Naive thymus-derived CD8-positive, alpha-beta T cell (primary cell): Measurements from ENCODE around the gene ZNF468. TPM values are rescaled to one million over a fixed set of nuclear protein-coding genes. Genes with fewer than 3 reads are reported as not detected.
A peak's percentile ranks its signal among the peaks of the same experiment; 100 is the strongest.
"Not testable (repeated sequence)": the region's sequence is repeated elsewhere in the genome, so short reads cannot be mapped to it uniquely, and the experiment has no call there.

ENCODE experiments used
- ATAC-seq, 2 donors: fragments of 150-1000 bp; cut with Tn5 transposase in 1 of 2; sonication (Bioruptor Pico), chemical (Tn5 transposase) in 1 of 2; 1 replicate in 1 of 2; 2 replicates in 1 of 2; pipeline ENCODE4 v1.10.0; 2021; ENCODE audit warnings: mild to moderate bottlenecking in 2 of 2, moderate library complexity in 2 of 2
- POLR2A ChIA-PET: fragments of 350-600 bp; sonication (Branson Sonifier 250); formaldehyde crosslinking; loops from one replicate; lab custom pipeline; 2021; ENCODE audit warnings: antibody characterized with exemption; lab: Charles Lee
- DNase-seq, 10 donors: peaks; one replicate each; pipeline versions ENCODE4 v3.0.0 to v3.0.0-alpha.2; 2020 to 2022
- H3K27ac Mint-ChIP-seq, 10 donors: one replicate each; pipeline ENCODE4 v1.8.0; 2020 to 2022; ENCODE audit warnings: mild to moderate bottlenecking in 10 of 10, mixed read lengths in 10 of 10, moderate library complexity in 4 of 10, inconsistent platforms in 1 of 10
- H3K27me3 Mint-ChIP-seq, 5 donors: one replicate each; pipeline ENCODE4 v1.8.0; 2021 to 2022; ENCODE audit warnings: mixed read lengths in 5 of 5
- H3K36me3 Mint-ChIP-seq, 3 donors: one replicate each; pipeline ENCODE4 v1.8.0; 2020 to 2022; ENCODE audit warnings: mixed read lengths in 3 of 3, mild to moderate bottlenecking in 2 of 3, inconsistent platforms in 1 of 3
- H3K4me1 Mint-ChIP-seq, 4 donors: one replicate each; pipeline ENCODE4 v1.8.0; 2021 to 2022; ENCODE audit warnings: mixed read lengths in 4 of 4
- H3K4me3 Mint-ChIP-seq, 10 donors: one replicate each; pipeline ENCODE4 v1.8.0; 2020 to 2022; ENCODE audit warnings: mild to moderate bottlenecking in 10 of 10, mixed read lengths in 10 of 10, moderate library complexity in 6 of 10, inconsistent platforms in 1 of 10
- H3K9me3 Mint-ChIP-seq, 9 donors: one replicate each; pipeline ENCODE4 v1.8.0; 2020 to 2022; ENCODE audit warnings: mixed read lengths in 9 of 9, mild to moderate bottlenecking in 3 of 9, inconsistent platforms in 1 of 9, moderate library complexity in 1 of 9
- polyA plus RNA-seq, 3 donors: library from polyadenylated mRNA; unstranded; fragments of 300-500 nt; fragmentation: Illumina TruSeq; gene quantifications; one replicate each; pipeline ENCODE4 v1.2.3, GENCODE V29; 2021
- total RNA-seq, 8 experiments: library from RNA in 2 of 8; stranded (reverse) in 2 of 8; gene quantifications; one replicate each; pipeline ENCODE4 v1.2.3 and lab custom pipeline; 2021 to 2026

Gene ZNF468
- total and polyA plus RNA-seq, 5 experiments from 2014 or later: 15.2 to 31.2 (median 21.3) TPM

- POLR2A ChIA-PET: no interaction called here
- H3K27me3 Mint-ChIP-seq: no peaks in the 10 kb centered on the region
- peaks cover 0 to 2% (median 0%) of the 10 kb centered on the region in 4 donors for H3K4me1 Mint-ChIP-seq
- no peak overlapping the region for H3K4me3 Mint-ChIP-seq
- ATAC-seq: no peak
- DNase-seq: no peak
- H3K9me3 Mint-ChIP-seq: peaks cover 21 to 91% (median 46%) of the 10 kb centered on the region in 9 donors
- H3K27ac Mint-ChIP-seq: no peak overlapping the region
- H3K36me3 Mint-ChIP-seq: peaks cover 58 to 77% (median 62%) of the 10 kb centered on the region in 3 donors
Measured at GRCh38 chr19:52880895-52881389, 23.5 kb upstream of the ZNF468 start.

GRCh38 chr19:52872996-52873395, 15.6 kb upstream of the ZNF468 start:
- H3K27ac Mint-ChIP-seq, DNase-seq, ATAC-seq, H3K27me3 Mint-ChIP-seq, POLR2A ChIA-PET, H3K4me1 Mint-ChIP-seq, H3K4me3 Mint-ChIP-seq: not testable (repeated sequence)
- Mint-ChIP-seq H3K9me3 (peaks cover 18 to 78% (median 48%) of the 10 kb centered on the region in 9 donors), H3K36me3 (peaks cover 6 to 65% (median 53%) of the 10 kb centered on the region in 3 donors)

- no peaks in the 10 kb centered on the region for H3K4me1 Mint-ChIP-seq
- peaks cover 7 to 62% (median 53%) of the 10 kb centered on the region in 3 donors for H3K36me3 Mint-ChIP-seq
- H3K9me3 Mint-ChIP-seq: peaks cover 18 to 68% (median 48%) of the 10 kb centered on the region in 9 donors
- no peaks in the 10 kb centered on the region for H3K27me3 Mint-ChIP-seq
- DNase-seq (no peak), ATAC-seq (no peak)
- H3K4me3 Mint-ChIP-seq: no peak overlapping the region
- POLR2A ChIA-PET: no interaction called here
- H3K27ac Mint-ChIP-seq: no peak overlapping the region
Measured at GRCh38 chr19:52871466-52871865, 14.0 kb upstream of the ZNF468 start.

GRCh38 chr19:52868031-52868430, 10.6 kb upstream of the ZNF468 start:
- DNase-seq, POLR2A ChIA-PET, ATAC-seq, H3K4me3 Mint-ChIP-seq, H3K27ac Mint-ChIP-seq, H3K27me3 Mint-ChIP-seq, H3K4me1 Mint-ChIP-seq: not testable (repeated sequence)
- Mint-ChIP-seq H3K36me3 (peaks cover 4 to 47% (median 30%) of the 10 kb centered on the region in 3 donors), H3K9me3 (peaks cover 1 to 35% (median 26%) of the 10 kb centered on the region in 9 donors)

GRCh38 chr19:52856540-52857377, 660 bp downstream of the ZNF468 start:
- H3K27me3 Mint-ChIP-seq, POLR2A ChIA-PET: not testable (repeated sequence)
- Mint-ChIP-seq H3K27ac (peak overlapping the region; percentile 85 to 96 (median 94)), H3K4me3 (peak overlapping the region; percentile 86 to 99 (median 94)), H3K9me3 (peaks cover 0 to 22% (median 3%) of the 10 kb centered on the region in 9 donors), H3K4me1 (peaks cover 13 to 32% (median 30%) of the 10 kb centered on the region in 4 donors), H3K36me3 (peaks cover 10 to 49% (median 39%) of the 10 kb centered on the region in 3 donors)
- peak; percentile 6 to 35 for ATAC-seq
- peak in 2 of 10 donors; percentile 0 to 17 for DNase-seq

GRCh38 chr19:52847352-52847751, 10.1 kb downstream of the ZNF468 start:
- ATAC-seq, H3K4me1 Mint-ChIP-seq, H3K27me3 Mint-ChIP-seq, POLR2A ChIA-PET, DNase-seq, H3K27ac Mint-ChIP-seq: not testable (repeated sequence)
- Mint-ChIP-seq H3K9me3 (peaks cover 0 to 86% (median 34%) of the 10 kb centered on the region in 9 donors), H3K4me3 (peak overlapping the region in 1 of 10 donors; percentile 24), H3K36me3 (peaks cover 60 to 97% (median 94%) of the 10 kb centered on the region in 3 donors)

GRCh38 chr19:52840825-52841465, 16.5 kb downstream of the ZNF468 start:
- H3K27me3 Mint-ChIP-seq, H3K27ac Mint-ChIP-seq, DNase-seq, H3K4me3 Mint-ChIP-seq, POLR2A ChIA-PET, H3K4me1 Mint-ChIP-seq, ATAC-seq: not testable (repeated sequence)
- H3K9me3 Mint-ChIP-seq: peaks cover 9 to 97% (median 53%) of the 10 kb centered on the region in 9 donors
- H3K36me3 Mint-ChIP-seq: peaks cover 69 to 93% (median 80%) of the 10 kb centered on the region in 3 donors

GRCh38 chr19:52834289-52834688, 23.1 kb downstream of the ZNF468 start:
- ATAC-seq, H3K27me3 Mint-ChIP-seq, H3K4me3 Mint-ChIP-seq, DNase-seq, H3K4me1 Mint-ChIP-seq, POLR2A ChIA-PET: not testable (repeated sequence)
- Mint-ChIP-seq H3K9me3 (peaks cover 18 to 87% (median 46%) of the 10 kb centered on the region in 9 donors), H3K27ac (peak overlapping the region in 1 of 10 donors; percentile 89), H3K36me3 (peaks cover 23 to 65% (median 54%) of the 10 kb centered on the region in 3 donors)

GRCh38 chr19:52833541-52833940, 23.9 kb downstream of the ZNF468 start:
- H3K4me3 Mint-ChIP-seq, H3K4me1 Mint-ChIP-seq, POLR2A ChIA-PET, DNase-seq, ATAC-seq, H3K27me3 Mint-ChIP-seq: not testable (repeated sequence)
- peaks cover 18 to 81% (median 46%) of the 10 kb centered on the region in 9 donors for H3K9me3 Mint-ChIP-seq
- peaks cover 23 to 60% (median 51%) of the 10 kb centered on the region in 3 donors for H3K36me3 Mint-ChIP-seq
- peak overlapping the region in 2 of 10 donors; percentile 74 to 89 for H3K27ac Mint-ChIP-seq

- not testable (repeated sequence) for H3K27me3 Mint-ChIP-seq, ATAC-seq, H3K4me1 Mint-ChIP-seq, H3K27ac Mint-ChIP-seq, DNase-seq, H3K4me3 Mint-ChIP-seq
- H3K9me3 Mint-ChIP-seq: peaks cover 7 to 78% (median 34%) of the 10 kb centered on the region in 9 donors
- peaks cover 3 to 49% (median 41%) of the 10 kb centered on the region in 3 donors for H3K36me3 Mint-ChIP-seq
- POLR2A ChIA-PET: interaction anchor here (0.6 kb wide), 1 partner anchor 16 kb away, joined by 3 read pairs; no protein-coding TSS in a partner anchor
Measured at GRCh38 chr19:52829866-52830265, 27.6 kb downstream of the ZNF468 start.

- POLR2A ChIA-PET: no interaction called here
Measured at GRCh38 chr19:52825765-52826164, 31.7 kb downstream of the ZNF468 start.

GRCh38 chr19:52823676-52824075, 33.7 kb downstream of the ZNF468 start:
- H3K4me3 Mint-ChIP-seq: no peak overlapping the region
- peaks cover 9 to 18% (median 12%) of the 10 kb centered on the region in 4 donors for H3K4me1 Mint-ChIP-seq
- POLR2A ChIA-PET: no interaction called here
- DNase-seq (no peak), ATAC-seq (no peak)
- H3K27ac Mint-ChIP-seq: no peak overlapping the region
- H3K27me3 Mint-ChIP-seq: no peaks in the 10 kb centered on the region
- peaks cover 0 to 60% (median 17%) of the 10 kb centered on the region in 9 donors for H3K9me3 Mint-ChIP-seq
- peaks cover 9 to 36% (median 21%) of the 10 kb centered on the region in 3 donors for H3K36me3 Mint-ChIP-seq

More at GRCh38 chr19:52825765-52826164, 31.7 kb downstream of the ZNF468 start:
- DNase-seq (no peak), ATAC-seq (no peak)
- Mint-ChIP-seq H3K9me3 (peaks cover 0 to 67% (median 21%) of the 10 kb centered on the region in 9 donors), H3K4me3 (peak overlapping the region in 1 of 10 donors; percentile 29), H3K27ac (no peak overlapping the region), H3K36me3 (peaks cover 1 to 36% (median 23%) of the 10 kb centered on the region in 3 donors), H3K27me3 (no peaks in the 10 kb centered on the region), H3K4me1 (peaks cover 3 to 6% (median 4%) of the 10 kb centered on the region in 4 donors)
